OCI-LY7 (cell line): Measurements from ENCODE around the gene ATPAF1.

ENCODE experiments used
- CTCF ChIP-seq: fragments of 200-600 bp; sonication (generic); conservative IDR thresholded peaks from 2 replicates; pipeline ENCODE4 v1.5.1; 2014; ENCODE audit warnings: mild to moderate bottlenecking, antibody characterized with exemption, low read length, moderate library complexity, mixed read lengths
- EZH2phosphoT487 ChIP-seq: fragments of 200-600 bp; sonication (generic); IDR thresholded peaks from 2 replicates; pipeline ENCODE4 v1.6.1; 2018; ENCODE audit warnings: low read depth, borderline replicate concordance, mild to moderate bottlenecking, mixed run types, antibody characterized with exemption, low read length, moderate library complexity, mixed read lengths

- TF ChIP-seq CTCF (no peak), EZH2phosphoT487 (no peak)
Measured at GRCh38 chr1:46672696-46673095, 4.5 kb upstream of the ATPAF1 start.
